Fibroblast of lung (primary cell): Measurements from ENCODE around the gene AP1M2. TPM values are rescaled to one million over a fixed set of nuclear protein-coding genes. Genes with fewer than 3 reads are reported as not detected.
"Not testable (repeated sequence)": the region's sequence is repeated elsewhere in the genome, so short reads cannot be mapped to it uniquely, and the experiment has no call there.

Experiments used
- DNase-seq, 2 donors: peaks; one replicate each; pipeline versions ENCODE4 v3.0.0 to v3.0.0-alpha.2; 2010; ENCODE audit warnings: low read depth in 2 of 2
- H2AFZ ChIP-seq: 2 replicates; pipeline ENCODE4 v1.5.1; 2012; ENCODE audit warnings: low read length, control low read depth, inconsistent platforms
- H3K27ac ChIP-seq: 2 replicates; pipeline ENCODE4 v1.5.1; 2011; ENCODE audit warnings: low read length, control low read depth; ENCODE audit not compliant: insufficient read depth
- H3K27me3 ChIP-seq: 2 replicates; pipeline ENCODE4 v1.5.1; 2011; ENCODE audit warnings: mild to moderate bottlenecking, low read length; ENCODE audit not compliant: control insufficient read depth, insufficient read depth
- H3K36me3 ChIP-seq: 2 replicates; pipeline ENCODE4 v1.5.1; 2011; ENCODE audit warnings: low read length; ENCODE audit not compliant: control insufficient read depth, insufficient read depth
- H3K4me1 ChIP-seq: 2 replicates; pipeline ENCODE4 v1.5.1; 2011; ENCODE audit warnings: low read length; ENCODE audit not compliant: control insufficient read depth, insufficient read depth; ENCODE audit errors: extremely low read depth
- H3K4me2 ChIP-seq: 2 replicates; pipeline ENCODE4 v1.5.1; 2011; ENCODE audit warnings: low read length, control low read depth; ENCODE audit not compliant: insufficient read depth; ENCODE audit errors: extremely low read depth
- H3K4me3 ChIP-seq, 4 experiments: fragments of 200-600 bp in 1 of 4; sonication (generic) in 1 of 4; replicated peaks in 1 of 4; 2 replicates each; pipeline ENCODE4 v1.5.1; 2011 to 2016; ENCODE audit warnings: low read length in 4 of 4, low read depth in 3 of 4, mild to moderate bottlenecking in 3 of 4, control low read depth in 2 of 4, inconsistent platforms in 1 of 4, mixed read lengths in 1 of 4; ENCODE audit not compliant: insufficient read depth in 1 of 4; ENCODE audit errors: control extremely low read depth in 1 of 4
- H3K79me2 ChIP-seq: 2 replicates; pipeline ENCODE4 v1.5.1; 2012; ENCODE audit warnings: mild to moderate bottlenecking, low read length, inconsistent platforms; ENCODE audit not compliant: control insufficient read depth, insufficient read depth
- H3K9ac ChIP-seq: 2 replicates; pipeline ENCODE4 v1.5.1; 2011; ENCODE audit warnings: mild to moderate bottlenecking, low read length, control low read depth; ENCODE audit not compliant: insufficient read depth
- H3K9me3 ChIP-seq: 2 replicates; pipeline ENCODE4 v1.5.1; 2012; ENCODE audit warnings: low read depth, low read length; ENCODE audit not compliant: control insufficient read depth, insufficient read depth
- H4K20me1 ChIP-seq: 2 replicates; pipeline ENCODE4 v1.5.1; 2011; ENCODE audit warnings: low read length; ENCODE audit not compliant: control insufficient read depth, insufficient read depth; ENCODE audit errors: extremely low read depth
- CTCF ChIP-seq, 2 donors: IDR thresholded peaks in 1 of 2; conservative IDR thresholded peaks in 1 of 2; 1 replicate in 1 of 2; 2 replicates in 1 of 2; pipeline ENCODE4 v1.5.1; 2011 to 2012; ENCODE audit warnings: low read length in 2 of 2, control low read depth in 1 of 2, inconsistent platforms in 1 of 2, low read depth in 1 of 2, mild to moderate bottlenecking in 1 of 2
- EZH2 ChIP-seq: IDR thresholded peaks from 2 replicates; pipeline ENCODE4 v1.5.1; 2012; ENCODE audit warnings: low read length, control low read depth, mild to moderate bottlenecking; ENCODE audit errors: missing control alignments
- polyA plus RNA-seq, 2 donors: library from polyadenylated mRNA; depleted of rRNA in 1 of 2; stranded (reverse) in 1 of 2; unstranded in 1 of 2; fragments of >200 nt; gene quantifications; 2 replicates each; pipeline ENCODE4 v1.2.1, GENCODE V29; 2011 to 2012; ENCODE audit warnings: missing spikeins in 1 of 2
- total RNA-seq: library from RNA; depleted of rRNA; stranded (reverse); fragments of >200 nt; gene quantifications from 2 replicates; pipeline ENCODE4 v1.2.1, GENCODE V29; 2014

AP1M2 gene
- total and polyA plus RNA-seq, 2 donors (not counting 1 experiment from before 2014, with no cell fraction given), result 0.16 to 0.17 TPM

DNA sequence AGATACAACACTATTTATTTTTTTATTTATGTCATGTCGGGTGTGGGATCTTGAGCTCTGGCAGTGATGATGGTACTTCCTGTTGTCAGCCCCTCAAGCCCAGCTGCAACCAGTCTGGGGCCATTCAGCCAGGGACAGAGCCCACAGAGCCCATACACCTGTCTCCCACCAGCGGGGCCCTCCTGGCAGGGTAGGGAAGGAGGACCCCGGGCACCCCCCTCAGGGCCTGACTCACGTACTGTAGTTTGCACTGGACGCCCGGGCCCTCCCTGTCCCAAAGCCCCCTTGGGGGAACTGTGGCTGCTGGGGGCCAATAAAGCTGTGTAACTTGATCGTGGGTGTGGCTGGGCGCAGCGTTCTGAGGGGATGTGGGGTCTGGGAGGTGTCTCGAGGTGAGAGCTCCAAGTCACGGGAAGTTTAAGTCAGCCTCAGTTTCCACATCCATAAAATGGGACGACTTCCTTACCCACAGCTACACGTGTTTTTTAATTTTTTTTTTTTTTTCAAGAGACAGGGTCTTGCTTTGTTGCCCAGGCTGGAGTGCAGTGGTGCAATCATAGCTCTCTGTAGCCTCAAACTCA, 33.9 kb downstream of the AP1M2 start:
- H3K36me3 ChIP-seq, result peaks cover 40% of the 10 kb centered on the region
- TF ChIP-seq EZH2, result no peak
- TF ChIP-seq CTCF (conservative IDR thresholded peaks at IDR 0.05 in 1 of 2, IDR thresholded peaks at IDR 0.05 in 1 of 2; ENCODE audit: low read depth in 1 of 2, low read length in 2 of 2), result no peak
- no peaks in the 10 kb centered on the region for H4K20me1 ChIP-seq
- no peak overlapping the region for H2AFZ ChIP-seq
- no peak overlapping the region for H3K4me3 ChIP-seq
- no peak overlapping the region for H3K4me2 ChIP-seq
- no peak for DNase-seq
- H3K4me1 ChIP-seq, result no peaks in the 10 kb centered on the region
- no peaks in the 10 kb centered on the region for H3K27me3 ChIP-seq
- H3K9ac ChIP-seq, result no peak overlapping the region
- no peaks in the 10 kb centered on the region for H3K9me3 ChIP-seq
- H3K27ac ChIP-seq, result no peak overlapping the region
- no peaks in the 10 kb centered on the region for H3K79me2 ChIP-seq

- Histone ChIP-seq H3K27ac (no peak overlapping the region), H3K36me3 (peaks cover 36% of the 10 kb centered on the region), H3K4me2 (no peak overlapping the region), H3K9me3 (no peaks in the 10 kb centered on the region), H3K27me3 (no peaks in the 10 kb centered on the region), H3K4me1 (no peaks in the 10 kb centered on the region), H3K9ac (no peak overlapping the region), H2AFZ (no peak overlapping the region), H4K20me1 (no peaks in the 10 kb centered on the region), H3K4me3 (no peak overlapping the region), H3K79me2 (no peaks in the 10 kb centered on the region)
- peak; percentile 17 to 19 for DNase-seq
- no peak for TF ChIP-seq EZH2
- no peak for TF ChIP-seq CTCF (conservative IDR thresholded peaks at IDR 0.05 in 1 of 2, IDR thresholded peaks at IDR 0.05 in 1 of 2; ENCODE audit: low read depth in 1 of 2, low read length in 2 of 2)
Measured at GRCh38 chr19:10552510-10553053, 34.5 kb downstream of the AP1M2 start.

DNA sequence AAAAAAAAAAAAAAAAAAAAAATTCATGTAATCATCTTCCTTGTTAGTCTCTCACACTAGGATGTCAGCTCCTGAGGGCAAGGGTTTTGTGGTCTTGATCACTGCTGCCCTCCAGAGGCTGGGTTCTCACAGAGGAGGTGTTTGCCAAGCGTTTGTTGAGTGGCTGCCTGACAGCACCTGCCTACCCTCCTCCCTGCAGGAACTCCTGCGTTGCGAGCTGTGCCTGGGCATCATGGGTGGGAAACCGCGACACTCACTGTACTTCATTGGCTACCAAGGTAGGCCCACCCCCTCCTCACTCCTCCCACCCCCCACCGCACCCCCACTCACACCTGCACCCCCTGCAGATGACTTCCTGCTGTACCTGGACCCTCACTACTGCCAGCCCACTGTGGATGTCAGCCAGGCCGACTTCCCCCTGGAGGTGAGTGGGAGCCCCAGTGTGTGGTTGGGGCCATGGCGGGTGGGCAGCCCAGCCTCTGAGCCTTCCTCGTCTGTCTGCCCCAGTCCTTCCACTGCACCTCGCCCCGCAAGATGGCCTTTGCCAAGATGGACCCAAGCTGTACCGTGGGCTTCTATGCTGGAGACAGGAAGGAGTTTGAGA, 35.3 kb downstream of the AP1M2 start:
- Histone ChIP-seq H3K4me1 (no peaks in the 10 kb centered on the region), H3K4me3 (no peak overlapping the region), H3K9ac (no peak overlapping the region), H3K27ac (no peak overlapping the region), H3K4me2 (no peak overlapping the region), H4K20me1 (no peaks in the 10 kb centered on the region), H3K36me3 (peaks cover 33% of the 10 kb centered on the region), H2AFZ (no peak overlapping the region), H3K27me3 (no peaks in the 10 kb centered on the region), H3K79me2 (no peaks in the 10 kb centered on the region), H3K9me3 (no peaks in the 10 kb centered on the region)
- TF ChIP-seq EZH2 (no peak), CTCF (conservative IDR thresholded peaks at IDR 0.05 in 1 of 2, IDR thresholded peaks at IDR 0.05 in 1 of 2; ENCODE audit: low read depth in 1 of 2, low read length in 2 of 2) (peak in 1 of 2 donors; percentile 18)
- peak in 1 of 2 donors; percentile 22 for DNase-seq

- H3K27ac ChIP-seq, DNase-seq, H3K9ac ChIP-seq, H3K4me3 ChIP-seq, H3K79me2 ChIP-seq, H3K9me3 ChIP-seq, H3K27me3 ChIP-seq, H4K20me1 ChIP-seq, H3K4me2 ChIP-seq, H2AFZ ChIP-seq, H3K4me1 ChIP-seq: not testable (repeated sequence)
- peaks cover 32% of the 10 kb centered on the region for H3K36me3 ChIP-seq
Measured at GRCh38 chr19:10551006-10551405, 36.1 kb downstream of the AP1M2 start.
